Activated CD8-positive, alpha-beta T cell treated with anti-CD3 and anti-CD28 coated beads for 36 hours (primary cell): ENCODE measurements around the gene SOAT2. TPM values are rescaled to one million over a fixed set of nuclear protein-coding genes. Genes with fewer than 3 reads are reported as not detected.
A peak's percentile ranks its signal among the peaks of the same experiment; 100 is the strongest.

ENCODE experiments used
- ATAC-seq: fragments of 200-7000 bp; cut with Tn5 transposase; one replicate; pipeline ENCODE4 v1.10.0; 2021; ENCODE audit warnings: mild to moderate bottlenecking, moderate library complexity
- CTCF ChIA-PET: fragments of 350-600 bp; sonication (Branson Sonifier 250); formaldehyde crosslinking; loops from one replicate; lab custom pipeline; 2021; ENCODE audit warnings: antibody characterized with exemption; lab: Charles Lee
- POLR2A ChIA-PET: fragments of 350-600 bp; sonication (Branson Sonifier 250); formaldehyde crosslinking; loops from one replicate; lab custom pipeline; 2021; ENCODE audit warnings: antibody characterized with exemption; lab: Charles Lee
- DNase-seq: peaks from one replicate; pipeline ENCODE4 v3.0.0-alpha.2; 2020
- H3K27ac Mint-ChIP-seq: one replicate; pipeline ENCODE4 v1.8.0; 2021; ENCODE audit warnings: mild to moderate bottlenecking, mixed read lengths
- H3K27me3 Mint-ChIP-seq: one replicate; pipeline ENCODE4 v1.8.0; 2021; ENCODE audit warnings: mixed read lengths
- H3K36me3 Mint-ChIP-seq: one replicate; pipeline ENCODE4 v1.8.0; 2021; ENCODE audit warnings: low read depth, mixed read lengths
- H3K4me1 Mint-ChIP-seq: one replicate; pipeline ENCODE4 v1.8.0; 2021; ENCODE audit warnings: low read depth, mixed read lengths
- H3K4me3 Mint-ChIP-seq: one replicate; pipeline ENCODE4 v1.8.0; 2021; ENCODE audit warnings: mild to moderate bottlenecking, moderate library complexity, mixed read lengths
- H3K9me3 Mint-ChIP-seq: one replicate; pipeline ENCODE4 v1.8.0; 2021; ENCODE audit warnings: mixed read lengths
- CTCF ChIP-seq: fragments of 200-600 bp; IDR thresholded peaks from one replicate; pipeline ENCODE4 v1.8.0; 2022; ENCODE audit warnings: antibody characterized with exemption, mild to moderate bottlenecking
- intact Hi-C: fragments of 100-400 bp; cut with micrococcal nuclease; formaldehyde crosslinking; loops from one replicate; pipeline ENCODE4 v1.10.0; 2022
- total RNA-seq, 2 experiments: library from RNA; stranded (reverse); gene quantifications; one replicate each; pipeline ENCODE4 v1.2.3, GENCODE V29; 2021

The SOAT2 gene
- total RNA-seq, 2 experiments from 2014 or later = 5.3 to 6.7 TPM

GRCh38 chr12:53147653-53148052, 44.4 kb downstream of the SOAT2 start:
- ChIA-PET POLR2A (no interaction called here), CTCF (no interaction called here)
- no peaks in the 10 kb centered on the region for H3K4me1 Mint-ChIP-seq
- no peaks in the 10 kb centered on the region for H3K36me3 Mint-ChIP-seq
- ATAC-seq (no peak), DNase-seq (no peak)
- H3K27ac Mint-ChIP-seq = no peak overlapping the region
- H3K4me3 Mint-ChIP-seq = no peak overlapping the region
- H3K9me3 Mint-ChIP-seq = no peaks in the 10 kb centered on the region
- intact Hi-C loops = no loop called here
- no peak for TF ChIP-seq CTCF
- no peaks in the 10 kb centered on the region for H3K27me3 Mint-ChIP-seq

GRCh38 chr12:53151039-53151438, 47.8 kb downstream of the SOAT2 start:
- Mint-ChIP-seq H3K9me3 (no peaks in the 10 kb centered on the region), H3K4me3 (no peak overlapping the region), H3K4me1 (no peaks in the 10 kb centered on the region), H3K27ac (no peak overlapping the region), H3K27me3 (no peaks in the 10 kb centered on the region), H3K36me3 (no peaks in the 10 kb centered on the region)
- no peak for DNase-seq
- POLR2A ChIA-PET = no interaction called here
- TF ChIP-seq CTCF = no peak
- intact Hi-C loops = no loop called here
- ATAC-seq = no peak
- CTCF ChIA-PET = interaction anchor here (1.1 to 1.2 kb wide), 2 partner anchors 9 to 85 kb away, joined by 4 to 6 read pairs; no protein-coding TSS in a partner anchor

GRCh38 chr12:53152390-53152789, 49.1 kb downstream of the SOAT2 start:
- no peak for TF ChIP-seq CTCF
- ATAC-seq = no peak
- Mint-ChIP-seq H3K4me1 (no peaks in the 10 kb centered on the region), H3K27me3 (no peaks in the 10 kb centered on the region), H3K4me3 (no peak overlapping the region), H3K36me3 (no peaks in the 10 kb centered on the region), H3K27ac (no peak overlapping the region), H3K9me3 (no peaks in the 10 kb centered on the region)
- intact Hi-C loops = no loop called here
- DNase-seq = no peak
- CTCF ChIA-PET = no interaction called here
- POLR2A ChIA-PET = no interaction called here

GRCh38 chr12:53159195-53159839, 56.0 kb downstream of the SOAT2 start:
- peaks cover 10% of the 10 kb centered on the region for H3K4me1 Mint-ChIP-seq
- ChIA-PET POLR2A (interaction anchor here (0.7 to 4.9 kb wide), 8 partner anchors 22 to 140 kb away, joined by 3 to 22 read pairs (median 5); partner anchors contain the start of genes CSAD, ESPL1, MYG1 and ZNF740), CTCF (interaction anchor here (0.6 to 9.2 kb wide), 50 partner anchors 8 to 262 kb away, joined by 3 to 199 read pairs (median 5); partner anchors contain the start of genes AAAS, CSAD, ESPL1 and ITGB7)
- peak overlapping the region; percentile 62 for H3K27ac Mint-ChIP-seq
- H3K4me3 Mint-ChIP-seq = peak overlapping the region; percentile 11
- no peaks in the 10 kb centered on the region for H3K36me3 Mint-ChIP-seq
- TF ChIP-seq CTCF = peak; percentile 96
- ATAC-seq = peak; percentile 100
- peak; percentile 97 for DNase-seq
- intact Hi-C loops = loop anchor here (5.0 kb wide), 1 partner anchor 48 kb away; the partner anchor contains the start of gene ITGB7
- H3K9me3 Mint-ChIP-seq = no peaks in the 10 kb centered on the region
- H3K27me3 Mint-ChIP-seq = no peaks in the 10 kb centered on the region

GRCh38 chr12:53160000-53160399, 56.7 kb downstream of the SOAT2 start:
- peak overlapping the region; percentile 62 for H3K27ac Mint-ChIP-seq
- DNase-seq (no peak), ATAC-seq (no peak)
- H3K4me3 Mint-ChIP-seq = no peak overlapping the region
- POLR2A ChIA-PET = interaction anchor here (0.7 to 4.9 kb wide), 8 partner anchors 21 to 139 kb away, joined by 3 to 22 read pairs (median 4); partner anchors contain the start of genes CSAD, ESPL1, MYG1 and ZNF740
- TF ChIP-seq CTCF = no peak
- CTCF ChIA-PET = interaction anchor here (0.7 to 9.2 kb wide), 47 partner anchors 9 to 261 kb away, joined by 3 to 199 read pairs (median 5); partner anchors contain the start of genes AAAS, CSAD, ESPL1 and ITGB7
- H3K9me3 Mint-ChIP-seq = no peaks in the 10 kb centered on the region
- no peaks in the 10 kb centered on the region for H3K36me3 Mint-ChIP-seq
- intact Hi-C loops = loop anchor here (5.0 kb wide), 1 partner anchor 47 kb away; the partner anchor contains the start of gene ITGB7
- H3K27me3 Mint-ChIP-seq = no peaks in the 10 kb centered on the region
- H3K4me1 Mint-ChIP-seq = peaks cover 10% of the 10 kb centered on the region
